Effector memory CD8-positive, alpha-beta T cell (primary cell): ENCODE data around the gene SLC9A9.

Experiments used
- ATAC-seq: fragments of 150-1000 bp; cut with Tn5 transposase; replicated peaks from 2 replicates; pipeline ENCODE4 v1.10.0; 2021; ENCODE audit warnings: mild to moderate bottlenecking, moderate library complexity
- DNase-seq, 3 experiments: peaks; one replicate each; pipeline ENCODE4 v3.0.0; 2021
- H3K27ac Mint-ChIP-seq, 2 donors: one replicate each; pipeline ENCODE4 v1.8.0; 2022; ENCODE audit warnings: mild to moderate bottlenecking in 2 of 2, mixed read lengths in 2 of 2, moderate library complexity in 2 of 2
- H3K27me3 Mint-ChIP-seq, 2 donors: one replicate each; pipeline ENCODE4 v1.8.0; 2022; ENCODE audit warnings: mixed read lengths in 2 of 2
- H3K36me3 Mint-ChIP-seq: one replicate; pipeline ENCODE4 v1.8.0; 2022; ENCODE audit warnings: mild to moderate bottlenecking, moderate library complexity, mixed read lengths; ENCODE audit not compliant: insufficient read depth
- H3K4me1 Mint-ChIP-seq, 2 donors: one replicate each; pipeline ENCODE4 v1.8.0; 2022; ENCODE audit warnings: low read depth in 2 of 2, mixed read lengths in 2 of 2
- H3K4me3 Mint-ChIP-seq, 2 donors: one replicate each; pipeline ENCODE4 v1.8.0; 2022; ENCODE audit warnings: mild to moderate bottlenecking in 2 of 2, mixed read lengths in 2 of 2, moderate library complexity in 2 of 2
- H3K9me3 Mint-ChIP-seq, 2 donors: one replicate each; pipeline ENCODE4 v1.8.0; 2022; ENCODE audit warnings: mixed read lengths in 2 of 2

SLC9A9 gene

GRCh38 chr3:143241481-143241951, 606.8 kb downstream of the SLC9A9 start:
- Mint-ChIP-seq H3K4me1 (no peaks in the 10 kb centered on the region), H3K27ac (no peak overlapping the region), H3K36me3 (no peaks in the 10 kb centered on the region), H3K4me3 (no peak overlapping the region), H3K27me3 (no peaks in the 10 kb centered on the region), H3K9me3 (no peaks in the 10 kb centered on the region)
- ATAC-seq (no peak), DNase-seq (no peak)

- H3K9me3 Mint-ChIP-seq: no peaks in the 10 kb centered on the region
- H3K4me1 Mint-ChIP-seq: peaks cover 0 to 4% of the 10 kb centered on the region in 2 donors
- H3K36me3 Mint-ChIP-seq: no peaks in the 10 kb centered on the region
- H3K27ac Mint-ChIP-seq: no peak overlapping the region
- no peaks in the 10 kb centered on the region for H3K27me3 Mint-ChIP-seq
- H3K4me3 Mint-ChIP-seq: no peak overlapping the region
- ATAC-seq (no peak), DNase-seq (no peak)
Measured at GRCh38 chr3:143240886-143241285, 607.4 kb downstream of the SLC9A9 start.

GRCh38 chr3:143239031-143239430, 609.2 kb downstream of the SLC9A9 start:
- H3K4me3 Mint-ChIP-seq: no peak overlapping the region
- H3K9me3 Mint-ChIP-seq: peaks cover 0 to 7% of the 10 kb centered on the region in 2 donors
- H3K27me3 Mint-ChIP-seq: peaks cover 0 to 10% of the 10 kb centered on the region in 2 donors
- DNase-seq: no peak
- H3K27ac Mint-ChIP-seq: no peak overlapping the region
- H3K36me3 Mint-ChIP-seq: no peaks in the 10 kb centered on the region
- no peak for ATAC-seq
- peaks cover 0 to 10% of the 10 kb centered on the region in 2 donors for H3K4me1 Mint-ChIP-seq

GRCh38 chr3:143237077-143237627, 611.1 kb downstream of the SLC9A9 start:
- ATAC-seq: no peak
- H3K27ac Mint-ChIP-seq: peak overlapping the region in 1 of 2 donors; percentile 50
- peaks cover 0 to 10% of the 10 kb centered on the region in 2 donors for H3K27me3 Mint-ChIP-seq
- peaks cover 0 to 7% of the 10 kb centered on the region in 2 donors for H3K9me3 Mint-ChIP-seq
- no peak for DNase-seq
- no peaks in the 10 kb centered on the region for H3K36me3 Mint-ChIP-seq
- no peak overlapping the region for H3K4me3 Mint-ChIP-seq
- H3K4me1 Mint-ChIP-seq: peaks cover 0 to 10% of the 10 kb centered on the region in 2 donors

GRCh38 chr3:143236226-143236964, 611.9 kb downstream of the SLC9A9 start:
- Mint-ChIP-seq H3K27me3 (peaks cover 0 to 10% of the 10 kb centered on the region in 2 donors), H3K4me3 (peak overlapping the region in 1 of 2 donors; percentile 7), H3K36me3 (no peaks in the 10 kb centered on the region), H3K9me3 (peaks cover 0 to 7% of the 10 kb centered on the region in 2 donors), H3K27ac (peak overlapping the region in 1 of 2 donors; percentile 50), H3K4me1 (peaks cover 0 to 10% of the 10 kb centered on the region in 2 donors)
- no peak for ATAC-seq
- no peak for DNase-seq

GRCh38 chr3:143235614-143236204, 612.6 kb downstream of the SLC9A9 start:
- H3K9me3 Mint-ChIP-seq: peaks cover 0 to 7% of the 10 kb centered on the region in 2 donors
- DNase-seq: no peak
- H3K27me3 Mint-ChIP-seq: peaks cover 0 to 10% of the 10 kb centered on the region in 2 donors
- no peak for ATAC-seq
- H3K4me1 Mint-ChIP-seq: peaks cover 0 to 10% of the 10 kb centered on the region in 2 donors
- no peaks in the 10 kb centered on the region for H3K36me3 Mint-ChIP-seq
- peak overlapping the region in 1 of 2 donors; percentile 7 for H3K4me3 Mint-ChIP-seq
- peak overlapping the region in 1 of 2 donors; percentile 50 for H3K27ac Mint-ChIP-seq

- no peak overlapping the region for H3K4me3 Mint-ChIP-seq
- peaks cover 0 to 7% of the 10 kb centered on the region in 2 donors for H3K9me3 Mint-ChIP-seq
- DNase-seq (no peak), ATAC-seq (no peak)
- no peaks in the 10 kb centered on the region for H3K36me3 Mint-ChIP-seq
- no peak overlapping the region for H3K27ac Mint-ChIP-seq
- H3K27me3 Mint-ChIP-seq: peaks cover 0 to 10% of the 10 kb centered on the region in 2 donors
- H3K4me1 Mint-ChIP-seq: peaks cover 0 to 10% of the 10 kb centered on the region in 2 donors
Measured at GRCh38 chr3:143234526-143234925, 613.7 kb downstream of the SLC9A9 start.

- Mint-ChIP-seq H3K9me3 (peaks cover 0 to 7% of the 10 kb centered on the region in 2 donors), H3K4me3 (no peak overlapping the region), H3K27ac (no peak overlapping the region), H3K36me3 (no peaks in the 10 kb centered on the region), H3K4me1 (peaks cover 0 to 10% of the 10 kb centered on the region in 2 donors), H3K27me3 (peaks cover 0 to 10% of the 10 kb centered on the region in 2 donors)
- ATAC-seq (no peak), DNase-seq (no peak)
Measured at GRCh38 chr3:143232981-143233380, 615.3 kb downstream of the SLC9A9 start.

GRCh38 chr3:143228405-143228804, 619.9 kb downstream of the SLC9A9 start:
- no peak overlapping the region for H3K4me3 Mint-ChIP-seq
- DNase-seq: no peak
- no peaks in the 10 kb centered on the region for H3K4me1 Mint-ChIP-seq
- H3K27ac Mint-ChIP-seq: no peak overlapping the region
- H3K27me3 Mint-ChIP-seq: no peaks in the 10 kb centered on the region
- H3K36me3 Mint-ChIP-seq: no peaks in the 10 kb centered on the region
- H3K9me3 Mint-ChIP-seq: no peaks in the 10 kb centered on the region
- no peak for ATAC-seq

- Mint-ChIP-seq H3K36me3 (no peaks in the 10 kb centered on the region), H3K27me3 (no peaks in the 10 kb centered on the region), H3K27ac (no peak overlapping the region), H3K4me3 (no peak overlapping the region), H3K4me1 (no peaks in the 10 kb centered on the region), H3K9me3 (no peaks in the 10 kb centered on the region)
- DNase-seq: no peak
- no peak for ATAC-seq
Measured at GRCh38 chr3:143226678-143227291, 621.5 kb downstream of the SLC9A9 start.

- Mint-ChIP-seq H3K36me3 (no peaks in the 10 kb centered on the region), H3K4me3 (no peak overlapping the region), H3K4me1 (no peaks in the 10 kb centered on the region), H3K9me3 (no peaks in the 10 kb centered on the region), H3K27ac (no peak overlapping the region), H3K27me3 (no peaks in the 10 kb centered on the region)
- ATAC-seq (no peak), DNase-seq (no peak)
Measured at GRCh38 chr3:143224716-143225115, 623.6 kb downstream of the SLC9A9 start.

GRCh38 chr3:143222981-143223380, 625.3 kb downstream of the SLC9A9 start:
- ATAC-seq (no peak), DNase-seq (no peak)
- H3K4me3 Mint-ChIP-seq: no peak overlapping the region
- no peaks in the 10 kb centered on the region for H3K27me3 Mint-ChIP-seq
- H3K27ac Mint-ChIP-seq: no peak overlapping the region
- no peaks in the 10 kb centered on the region for H3K9me3 Mint-ChIP-seq
- H3K4me1 Mint-ChIP-seq: no peaks in the 10 kb centered on the region
- no peaks in the 10 kb centered on the region for H3K36me3 Mint-ChIP-seq

- ATAC-seq: no peak
- Mint-ChIP-seq H3K27ac (no peak overlapping the region), H3K4me1 (no peaks in the 10 kb centered on the region)
Measured at GRCh38 chr3:143222505-143222904, 625.8 kb downstream of the SLC9A9 start.

More at GRCh38 chr3:143222505-143222904, 625.8 kb downstream of the SLC9A9 start:
- Mint-ChIP-seq H3K4me3 (no peak overlapping the region), H3K27me3 (no peaks in the 10 kb centered on the region), H3K36me3 (no peaks in the 10 kb centered on the region), H3K9me3 (no peaks in the 10 kb centered on the region)
- DNase-seq: no peak
